CD4-positive, alpha-beta memory T cell (primary cell): Measurements from ENCODE around the gene C19orf53. TPM values are rescaled to one million over a fixed set of nuclear protein-coding genes. Genes with fewer than 3 reads are reported as not detected.

ENCODE experiments used
- CTCF ChIA-PET: fragments of 350-600 bp; sonication (Branson Sonifier 250); formaldehyde crosslinking; loops from one replicate; lab custom pipeline; 2021; ENCODE audit warnings: inconsistent platforms; ENCODE audit not compliant: partially characterized antibody; lab: Charles Lee
- POLR2A ChIA-PET: fragments of 350-600 bp; sonication (Branson Sonifier 250); formaldehyde crosslinking; loops from one replicate; lab custom pipeline; 2021; ENCODE audit not compliant: partially characterized antibody; lab: Charles Lee
- DNase-seq, 5 donors: peaks; one replicate each; pipeline versions ENCODE4 v3.0.0 to v3.0.0-alpha.2; 2020 to 2022; ENCODE audit warnings: mixed read lengths in 1 of 5
- H3K27ac ChIP-seq: one replicate; pipeline ENCODE4 v1.7.0; 2013; ENCODE audit warnings: low read depth, low read length
- H3K27me3 ChIP-seq: 2 replicates; pipeline ENCODE4 v1.7.0; 2013; ENCODE audit warnings: mild to moderate bottlenecking, low read length, moderate library complexity; ENCODE audit not compliant: insufficient read depth
- H3K36me3 ChIP-seq: 2 replicates; pipeline ENCODE4 v1.7.0; 2013; ENCODE audit warnings: mild to moderate bottlenecking, low read length, moderate library complexity; ENCODE audit not compliant: insufficient read depth
- H3K4me1 ChIP-seq: 2 replicates; pipeline ENCODE4 v1.7.0; 2013; ENCODE audit warnings: mild to moderate bottlenecking, low read length, moderate library complexity; ENCODE audit not compliant: insufficient read depth
- H3K4me3 ChIP-seq, 2 donors: one replicate each; pipeline ENCODE4 v1.7.0; 2013; ENCODE audit warnings: low read length in 2 of 2, mild to moderate bottlenecking in 1 of 2
- H3K9me3 ChIP-seq, 2 donors: one replicate each; pipeline ENCODE4 v1.7.0; 2013; ENCODE audit warnings: low read length in 2 of 2, control low read depth in 1 of 2; ENCODE audit not compliant: control insufficient read depth in 1 of 2
- H3K27ac Mint-ChIP-seq, 7 donors: one replicate each; pipeline ENCODE4 v1.8.0; 2020 to 2021; ENCODE audit warnings: mixed read lengths in 7 of 7, mild to moderate bottlenecking in 6 of 7, inconsistent platforms in 3 of 7, moderate library complexity in 3 of 7
- H3K27me3 Mint-ChIP-seq, 2 donors: one replicate each; pipeline ENCODE4 v1.8.0; 2020 to 2021; ENCODE audit warnings: mixed read lengths in 2 of 2
- H3K36me3 Mint-ChIP-seq, 2 donors: one replicate each; pipeline ENCODE4 v1.8.0; 2020 to 2021; ENCODE audit warnings: mixed read lengths in 2 of 2, inconsistent platforms in 1 of 2, mild to moderate bottlenecking in 1 of 2
- H3K4me1 Mint-ChIP-seq, 4 donors: one replicate each; pipeline ENCODE4 v1.8.0; 2020 to 2021; ENCODE audit warnings: mixed read lengths in 4 of 4, mild to moderate bottlenecking in 1 of 4
- H3K4me3 Mint-ChIP-seq, 8 donors: one replicate each; pipeline ENCODE4 v1.8.0; 2020 to 2021; ENCODE audit warnings: mixed read lengths in 8 of 8, mild to moderate bottlenecking in 7 of 8, moderate library complexity in 6 of 8, inconsistent platforms in 3 of 8
- H3K9me3 Mint-ChIP-seq, 8 donors: one replicate each; pipeline ENCODE4 v1.8.0; 2020 to 2021; ENCODE audit warnings: mixed read lengths in 8 of 8, mild to moderate bottlenecking in 5 of 8, inconsistent platforms in 3 of 8, moderate library complexity in 1 of 8
- intact Hi-C: fragments of 100-400 bp; cut with micrococcal nuclease; formaldehyde crosslinking; loops from one replicate; pipeline ENCODE4 v1.15.1; 2023
- polyA plus RNA-seq, 2 donors: library from polyadenylated mRNA; unstranded; fragments of 300-500 nt; fragmentation: Illumina TruSeq; gene quantifications; one replicate each; pipeline ENCODE4 v1.2.3, GENCODE V29; 2021
- total RNA-seq, 2 experiments: library from RNA; stranded (reverse); gene quantifications; one replicate each; pipeline ENCODE4 v1.2.3, GENCODE V29; 2021

The C19orf53 gene
- total and polyA plus RNA-seq, 4 experiments from 2014 or later = 84.3 to 257 (median 146) TPM

GRCh38 chr19:13763265-13763664 lies 11.0 kb upstream of the C19orf53 start:
- no peaks in the 10 kb centered on the region for H3K9me3 Mint-ChIP-seq
- peak overlapping the region; percentile 74 to 83 (median 81) for H3K4me3 Mint-ChIP-seq
- Histone ChIP-seq H3K27me3 (no peaks in the 10 kb centered on the region), H3K9me3 (no peaks in the 10 kb centered on the region), H3K27ac (no peak overlapping the region), H3K4me1 (peaks cover 16% of the 10 kb centered on the region), H3K36me3 (peaks cover 13% of the 10 kb centered on the region), H3K4me3 (no peak overlapping the region)
- peaks cover 12 to 34% of the 10 kb centered on the region in 2 donors for H3K36me3 Mint-ChIP-seq
- no peak for DNase-seq
- no peaks in the 10 kb centered on the region for H3K27me3 Mint-ChIP-seq
- POLR2A ChIA-PET = interaction anchor here (1.1 to 2.4 kb wide), 3 partner anchors 11 to 29 kb away, joined by 3 to 11 read pairs (median 4); partner anchors contain the start of gene C19orf53
- CTCF ChIA-PET = interaction anchor here (1.2 kb wide), 1 partner anchor 100 kb away, joined by 3 read pairs; no protein-coding TSS in a partner anchor
- peak overlapping the region in 4 of 7 donors; percentile 71 to 86 (median 78) for H3K27ac Mint-ChIP-seq
- intact Hi-C loops = no loop called here
- H3K4me1 Mint-ChIP-seq = peaks cover 13 to 27% (median 18%) of the 10 kb centered on the region in 4 donors

- DNase-seq = peak in 4 of 5 donors; percentile 44 to 57 (median 52)
- Histone ChIP-seq H3K36me3 (peaks cover 7% of the 10 kb centered on the region), H3K4me3 (peak within 1 kb of the TSS; percentile 42 to 60), H3K9me3 (no peaks in the 10 kb centered on the region), H3K4me1 (peaks cover 16% of the 10 kb centered on the region), H3K27me3 (no peaks in the 10 kb centered on the region), H3K27ac (peak within 1 kb of the TSS; percentile 70)
- Mint-ChIP-seq H3K4me3 (peak within 1 kb of the TSS; percentile 83 to 91 (median 90)), H3K27ac (peak within 1 kb of the TSS; percentile 58 to 95 (median 93)), H3K36me3 (peaks cover 8 to 26% of the 10 kb centered on the region in 2 donors), H3K27me3 (no peaks in the 10 kb centered on the region), H3K4me1 (peaks cover 13 to 27% (median 18%) of the 10 kb centered on the region in 4 donors), H3K9me3 (no peaks in the 10 kb centered on the region)
- intact Hi-C loops = no loop called here
- POLR2A ChIA-PET = interaction anchor here (0.9 to 2.8 kb wide), 9 partner anchors 10 to 373 kb away, joined by 3 to 27 read pairs (median 7); partner anchors contain the start of genes ASF1B, C19orf53 and ZSWIM4
- CTCF ChIA-PET = interaction anchor here (0.6 to 1.5 kb wide), 5 partner anchors 20 to 99 kb away, joined by 3 to 5 read pairs (median 3); no protein-coding TSS in a partner anchor
Measured at GRCh38 chr19:13764101-13764807, 10.0 kb upstream of the C19orf53 start, which contains the start of gene MRI1. Gene MRI1 (plus strand): TSS chr19:13764522. CDS start chr19:13764589, 67 bp downstream.

GRCh38 chr19:13764821-13765394 lies 9.3 kb upstream of the C19orf53 start:
- Histone ChIP-seq H3K4me3 (peak overlapping the region; percentile 34 to 42), H3K4me1 (peaks cover 16% of the 10 kb centered on the region), H3K27me3 (no peaks in the 10 kb centered on the region), H3K36me3 (peaks cover 7% of the 10 kb centered on the region), H3K9me3 (no peaks in the 10 kb centered on the region), H3K27ac (peak overlapping the region; percentile 40)
- H3K27me3 Mint-ChIP-seq = no peaks in the 10 kb centered on the region
- no peaks in the 10 kb centered on the region for H3K9me3 Mint-ChIP-seq
- POLR2A ChIA-PET = interaction anchor here (0.5 to 2.8 kb wide), 11 partner anchors 10 to 372 kb away, joined by 3 to 27 read pairs (median 5); partner anchors contain the start of genes ASF1B, C19orf53 and ZSWIM4
- peak in 4 of 5 donors; percentile 27 to 55 (median 35) for DNase-seq
- CTCF ChIA-PET = interaction anchor here (0.9 to 1.5 kb wide), 3 partner anchors 20 to 97 kb away, joined by 3 to 5 read pairs (median 3); no protein-coding TSS in a partner anchor
- H3K36me3 Mint-ChIP-seq = peaks cover 9 to 26% of the 10 kb centered on the region in 2 donors
- peaks cover 13 to 27% (median 18%) of the 10 kb centered on the region in 4 donors for H3K4me1 Mint-ChIP-seq
- peak overlapping the region; percentile 83 to 91 (median 90) for H3K4me3 Mint-ChIP-seq
- intact Hi-C loops = no loop called here
- H3K27ac Mint-ChIP-seq = peak overlapping the region in 6 of 7 donors; percentile 92 to 95 (median 94)

GRCh38 chr19:13765395-13766094 lies 8.7 kb upstream of the C19orf53 start:
- Mint-ChIP-seq H3K27me3 (no peaks in the 10 kb centered on the region), H3K9me3 (no peaks in the 10 kb centered on the region), H3K27ac (peak overlapping the region in 6 of 7 donors; percentile 92 to 95 (median 94)), H3K36me3 (peaks cover 11 to 25% of the 10 kb centered on the region in 2 donors), H3K4me3 (peak overlapping the region; percentile 83 to 91 (median 90)), H3K4me1 (peaks cover 13 to 27% (median 18%) of the 10 kb centered on the region in 4 donors)
- peak overlapping the region; percentile 34 to 42 for H3K4me3 ChIP-seq
- no peaks in the 10 kb centered on the region for H3K27me3 ChIP-seq
- ChIA-PET POLR2A (interaction anchor here (0.5 to 2.8 kb wide), 10 partner anchors 9 to 353 kb away, joined by 3 to 27 read pairs (median 6); partner anchors contain the start of genes C19orf53 and ZSWIM4), CTCF (interaction anchor here (1.4 to 1.5 kb wide), 2 partner anchors 19 to 21 kb away, joined by 3 to 5 read pairs; no protein-coding TSS in a partner anchor)
- peak overlapping the region; percentile 40 for H3K27ac ChIP-seq
- intact Hi-C loops = no loop called here
- no peak for DNase-seq
- H3K36me3 ChIP-seq = peaks cover 7% of the 10 kb centered on the region
- H3K9me3 ChIP-seq = no peaks in the 10 kb centered on the region
- H3K4me1 ChIP-seq = peaks cover 16% of the 10 kb centered on the region

GRCh38 chr19:13766095-13766481 lies 8.2 kb upstream of the C19orf53 start:
- CTCF ChIA-PET = no interaction called here
- H3K9me3 ChIP-seq = no peaks in the 10 kb centered on the region
- intact Hi-C loops = no loop called here
- H3K36me3 ChIP-seq = peaks cover 7% of the 10 kb centered on the region
- H3K27me3 ChIP-seq = no peaks in the 10 kb centered on the region
- no peak overlapping the region for H3K4me3 ChIP-seq
- peaks cover 16% of the 10 kb centered on the region for H3K4me1 ChIP-seq
- Mint-ChIP-seq H3K4me3 (peak overlapping the region in 7 of 8 donors; percentile 32 to 91 (median 90)), H3K27me3 (no peaks in the 10 kb centered on the region), H3K27ac (peak overlapping the region in 5 of 7 donors; percentile 26 to 78 (median 57)), H3K36me3 (peaks cover 11 to 22% of the 10 kb centered on the region in 2 donors), H3K9me3 (no peaks in the 10 kb centered on the region), H3K4me1 (peaks cover 13 to 27% (median 18%) of the 10 kb centered on the region in 4 donors)
- POLR2A ChIA-PET = interaction anchor here (2.8 kb wide), 1 partner anchor 9 kb away, joined by 23 read pairs; the partner anchor contains the start of gene C19orf53
- DNase-seq = no peak
- no peak overlapping the region for H3K27ac ChIP-seq

- H3K27me3 Mint-ChIP-seq = no peaks in the 10 kb centered on the region
- Histone ChIP-seq H3K4me1 (peaks cover 16% of the 10 kb centered on the region), H3K27ac (no peak overlapping the region), H3K36me3 (peaks cover 6% of the 10 kb centered on the region), H3K27me3 (no peaks in the 10 kb centered on the region), H3K4me3 (no peak overlapping the region), H3K9me3 (no peaks in the 10 kb centered on the region)
- no peaks in the 10 kb centered on the region for H3K9me3 Mint-ChIP-seq
- no peak overlapping the region for H3K27ac Mint-ChIP-seq
- no peak overlapping the region for H3K4me3 Mint-ChIP-seq
- POLR2A ChIA-PET = interaction anchor here (1.2 to 2.2 kb wide), 2 partner anchors 8 to 20 kb away, joined by 3 to 10 read pairs; a partner anchor contains a TSS
- intact Hi-C loops = no loop called here
- CTCF ChIA-PET = no interaction called here
- H3K4me1 Mint-ChIP-seq = peaks cover 12 to 20% (median 16%) of the 10 kb centered on the region in 4 donors
- DNase-seq = no peak
- H3K36me3 Mint-ChIP-seq = peaks cover 11 to 18% of the 10 kb centered on the region in 2 donors
Measured at GRCh38 chr19:13768510-13768909, 5.7 kb upstream of the C19orf53 start.
